ENCODE data around the gene ZNF304. TPM values are rescaled to one million over a fixed set of nuclear protein-coding genes. Genes with fewer than 3 reads are reported as not detected.

ZNF304 gene
- total RNA-seq, 1 donor from 2014 or later = 12.2 TPM

DNA sequence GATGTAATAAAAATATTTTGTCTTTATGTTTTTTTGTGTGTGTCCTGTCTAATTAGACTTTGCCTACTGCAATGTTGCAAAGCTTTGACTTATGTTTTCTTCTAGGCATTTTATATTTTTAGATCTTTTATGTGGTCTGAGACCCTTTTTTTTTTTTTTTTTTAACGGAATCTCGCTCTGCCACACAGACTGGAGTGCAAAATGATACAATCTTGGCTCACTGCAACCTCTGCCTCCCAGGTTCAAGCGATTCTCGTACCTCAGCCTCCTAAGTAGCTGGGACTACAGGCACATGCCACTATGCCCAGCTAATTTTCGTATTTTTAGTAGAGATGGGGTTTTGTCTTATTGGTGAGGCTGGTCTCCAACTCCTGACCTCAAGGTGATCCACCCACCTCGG lies 8.5 kb upstream of the ZNF304 start:
- no peaks in the 10 kb centered on the region for H3K27me3 ChIP-seq (ENCODE audit: insufficient read depth, low read length)
- no peaks in the 10 kb centered on the region for H3K79me2 ChIP-seq (ENCODE audit: insufficient read depth, low read length)

DNA sequence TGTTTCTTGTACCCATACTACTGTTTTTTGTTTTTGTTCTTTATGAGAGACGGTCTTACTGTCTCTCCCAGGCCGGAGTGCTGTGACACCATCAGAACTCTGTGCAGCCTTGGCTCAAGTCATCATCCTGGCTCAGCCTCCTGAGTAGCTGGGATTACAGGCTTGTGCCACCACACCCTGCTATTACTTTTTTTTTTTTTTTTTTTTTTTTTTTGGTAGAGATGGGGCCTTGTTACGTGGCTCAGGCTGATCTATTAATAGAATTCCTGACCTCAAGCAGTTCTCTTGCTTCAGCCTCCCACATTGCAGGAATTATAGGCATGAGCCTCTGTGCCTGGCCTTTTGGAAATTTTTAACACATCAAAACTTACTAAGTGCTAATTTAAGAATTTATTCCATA lies 2.9 kb upstream of the ZNF304 start:
- Mint-ChIP-seq H3K27me3 (ENCODE audit: low read depth, unreplicated experiment) (peaks cover 3% of the 10 kb centered on the region), H3K27ac (ENCODE audit: unreplicated experiment) (peak overlapping the region; percentile 89), H3K4me1 (ENCODE audit: low read depth, unreplicated experiment) (peaks cover 17% of the 10 kb centered on the region), H3K4me3 (ENCODE audit: unreplicated experiment) (no peak overlapping the region), H3K9me3 (ENCODE audit: unreplicated experiment) (no peaks in the 10 kb centered on the region), H3K36me3 (ENCODE audit: low read depth, unreplicated experiment) (peaks cover 2% of the 10 kb centered on the region)
- Histone ChIP-seq H4K20me1 (ENCODE audit: insufficient read depth, low read length) (peaks cover 7% of the 10 kb centered on the region), H3K9ac (ENCODE audit: low read length) (no peak overlapping the region), H3K27me3 (ENCODE audit: insufficient read depth, low read length) (no peaks in the 10 kb centered on the region), H3K4me3 (ENCODE audit: insufficient read depth, low read depth, low read length) (no peak overlapping the region), H3K4me1 (ENCODE audit: insufficient read depth, low read length) (peaks cover 7% of the 10 kb centered on the region), H3K4me2 (ENCODE audit: low read length) (no peak overlapping the region), H3K36me3 (ENCODE audit: insufficient read depth, low read length) (no peaks in the 10 kb centered on the region), H2AFZ (ENCODE audit: low read depth, low read length) (no peak overlapping the region), H3K9me3 (ENCODE audit: insufficient read depth, low read depth, low read length) (no peaks in the 10 kb centered on the region), H3K79me2 (ENCODE audit: insufficient read depth, low read length) (peaks cover 21% of the 10 kb centered on the region), H3K27ac (ENCODE audit: low read depth, low read length) (no peak overlapping the region)
- peak; percentile 29 for DNase-seq (ENCODE audit: low read depth)
- no peak for FAIRE-seq
- TF ChIP-seq, protein P1, sequence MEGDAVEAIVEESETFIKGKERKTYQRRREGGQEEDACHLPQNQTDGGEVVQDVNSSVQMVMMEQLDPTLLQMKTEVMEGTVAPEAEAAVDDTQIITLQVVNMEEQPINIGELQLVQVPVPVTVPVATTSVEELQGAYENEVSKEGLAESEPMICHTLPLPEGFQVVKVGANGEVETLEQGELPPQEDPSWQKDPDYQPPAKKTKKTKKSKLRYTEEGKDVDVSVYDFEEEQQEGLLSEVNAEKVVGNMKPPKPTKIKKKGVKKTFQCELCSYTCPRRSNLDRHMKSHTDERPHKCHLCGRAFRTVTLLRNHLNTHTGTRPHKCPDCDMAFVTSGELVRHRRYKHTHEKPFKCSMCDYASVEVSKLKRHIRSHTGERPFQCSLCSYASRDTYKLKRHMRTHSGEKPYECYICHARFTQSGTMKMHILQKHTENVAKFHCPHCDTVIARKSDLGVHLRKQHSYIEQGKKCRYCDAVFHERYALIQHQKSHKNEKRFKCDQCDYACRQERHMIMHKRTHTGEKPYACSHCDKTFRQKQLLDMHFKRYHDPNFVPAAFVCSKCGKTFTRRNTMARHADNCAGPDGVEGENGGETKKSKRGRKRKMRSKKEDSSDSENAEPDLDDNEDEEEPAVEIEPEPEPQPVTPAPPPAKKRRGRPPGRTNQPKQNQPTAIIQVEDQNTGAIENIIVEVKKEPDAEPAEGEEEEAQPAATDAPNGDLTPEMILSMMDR (IDR thresholded peaks at IDR 0.05; ENCODE audit: insufficient read depth, low read depth, low read length) = no peak
- no peak for TF ChIP-seq EZH2 (IDR thresholded peaks at IDR 0.05; ENCODE audit: insufficient read depth, low read length)

More for the DNA sequence above, 8.5 kb upstream of the ZNF304 start:
- H3K4me3 Mint-ChIP-seq (ENCODE audit: unreplicated experiment) = no peak overlapping the region
- H3K27ac Mint-ChIP-seq (ENCODE audit: unreplicated experiment) = no peak overlapping the region
- peaks cover 3% of the 10 kb centered on the region for H3K4me1 Mint-ChIP-seq (ENCODE audit: low read depth, unreplicated experiment)
- no peaks in the 10 kb centered on the region for H3K36me3 ChIP-seq (ENCODE audit: insufficient read depth, low read length)
- no peak overlapping the region for H3K4me3 ChIP-seq (ENCODE audit: insufficient read depth, low read depth, low read length)
- FAIRE-seq (no peak), DNase-seq (ENCODE audit: low read depth) (no peak)
- H3K9me3 Mint-ChIP-seq (ENCODE audit: unreplicated experiment) = no peaks in the 10 kb centered on the region
- no peaks in the 10 kb centered on the region for H3K36me3 Mint-ChIP-seq (ENCODE audit: low read depth, unreplicated experiment)
- H2AFZ ChIP-seq (ENCODE audit: low read depth, low read length) = no peak overlapping the region
- TF ChIP-seq, protein P1 (IDR thresholded peaks at IDR 0.05; ENCODE audit: insufficient read depth, low read depth, low read length) = no peak
- no peak for TF ChIP-seq EZH2 (IDR thresholded peaks at IDR 0.05; ENCODE audit: insufficient read depth, low read length)
- H3K9me3 ChIP-seq (ENCODE audit: insufficient read depth, low read depth, low read length) = peaks cover 3% of the 10 kb centered on the region
- H3K27ac ChIP-seq (ENCODE audit: low read depth, low read length) = no peak overlapping the region
- no peak overlapping the region for H3K9ac ChIP-seq (ENCODE audit: low read length)
- H4K20me1 ChIP-seq (ENCODE audit: insufficient read depth, low read length) = no peaks in the 10 kb centered on the region
- H3K4me1 ChIP-seq (ENCODE audit: insufficient read depth, low read length) = no peaks in the 10 kb centered on the region
- no peak overlapping the region for H3K4me2 ChIP-seq (ENCODE audit: low read length)
- peaks cover 3% of the 10 kb centered on the region for H3K27me3 Mint-ChIP-seq (ENCODE audit: low read depth, unreplicated experiment)

DNA sequence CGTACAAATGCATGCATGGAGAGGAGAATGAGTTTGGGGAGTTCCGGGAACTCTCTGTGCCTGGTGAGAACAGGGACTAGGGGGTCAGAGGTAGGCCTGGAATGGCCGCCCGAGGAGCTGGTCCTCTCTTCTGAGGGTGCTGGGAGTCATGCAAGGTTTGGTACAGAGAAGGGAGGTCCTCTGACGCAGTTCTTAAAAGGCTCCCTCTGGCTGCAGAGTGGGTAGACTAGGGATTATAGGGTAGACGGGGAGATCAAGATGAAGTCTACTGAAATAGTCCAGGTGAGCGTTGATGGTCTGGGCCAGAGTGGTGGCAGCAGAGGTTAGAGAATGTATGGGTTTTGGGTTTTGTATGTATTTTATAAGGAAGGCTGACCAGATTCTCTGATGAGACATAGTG lies 796 bp downstream of the ZNF304 start:
- peaks cover 14% of the 10 kb centered on the region for H3K36me3 ChIP-seq (ENCODE audit: insufficient read depth, low read length)
- DNase-seq (ENCODE audit: low read depth) (no peak), FAIRE-seq (no peak)
- H3K4me2 ChIP-seq (ENCODE audit: low read length) = peak overlapping the region; percentile 99
- H3K9me3 ChIP-seq (ENCODE audit: insufficient read depth, low read depth, low read length) = peaks cover 21% of the 10 kb centered on the region
- peak overlapping the region; percentile 91 for H3K9ac ChIP-seq (ENCODE audit: low read length)
- no peaks in the 10 kb centered on the region for H3K27me3 Mint-ChIP-seq (ENCODE audit: low read depth, unreplicated experiment)
- H2AFZ ChIP-seq (ENCODE audit: low read depth, low read length) = peak overlapping the region; percentile 95
- TF ChIP-seq, protein P1 (IDR thresholded peaks at IDR 0.05; ENCODE audit: insufficient read depth, low read depth, low read length) = no peak
- no peak for TF ChIP-seq EZH2 (IDR thresholded peaks at IDR 0.05; ENCODE audit: insufficient read depth, low read length)
- H3K27me3 ChIP-seq (ENCODE audit: insufficient read depth, low read length) = no peaks in the 10 kb centered on the region
- H3K4me1 Mint-ChIP-seq (ENCODE audit: low read depth, unreplicated experiment) = peaks cover 22% of the 10 kb centered on the region
- peak overlapping the region; percentile 65 for H3K27ac ChIP-seq (ENCODE audit: low read depth, low read length)
- peaks cover 40% of the 10 kb centered on the region for H3K79me2 ChIP-seq (ENCODE audit: insufficient read depth, low read length)
- H3K4me1 ChIP-seq (ENCODE audit: insufficient read depth, low read length) = peaks cover 7% of the 10 kb centered on the region
- peak overlapping the region; percentile 96 for H3K4me3 ChIP-seq (ENCODE audit: insufficient read depth, low read depth, low read length)
- H3K36me3 Mint-ChIP-seq (ENCODE audit: low read depth, unreplicated experiment) = peaks cover 19% of the 10 kb centered on the region
- peak overlapping the region; percentile 99 for H3K4me3 Mint-ChIP-seq (ENCODE audit: unreplicated experiment)
- H3K27ac Mint-ChIP-seq (ENCODE audit: unreplicated experiment) = peak overlapping the region; percentile 22
- H4K20me1 ChIP-seq (ENCODE audit: insufficient read depth, low read length) = peaks cover 7% of the 10 kb centered on the region
- H3K9me3 Mint-ChIP-seq (ENCODE audit: unreplicated experiment) = no peaks in the 10 kb centered on the region

Measured in astrocyte (in vitro differentiated cells and primary cell).